ENCODE measurements around the gene RAD51AP1. TPM values are rescaled to one million over a fixed set of nuclear protein-coding genes. Genes with fewer than 3 reads are reported as not detected.

The RAD51AP1 gene
- total and polyA plus RNA-seq, 2 of the 8 experiments (the other 6 are each of a cell fraction or from before 2014, with no cell fraction given) = 29.7 to 48.3 TPM

GRCh38 chr12:4607056-4607455 lies 68.4 kb downstream of the RAD51AP1 start (continued):
- TF ChIP-seq ATF3 (IDR thresholded peaks at IDR 0.05; ENCODE audit: insufficient read depth, low read depth, low read length) = no peak
